ENCODE data around the gene PAN3.
"Not testable (repeated sequence)": the region's sequence is repeated elsewhere in the genome, so short reads cannot be mapped to it uniquely, and the experiment has no call there.

PAN3 gene

DNA sequence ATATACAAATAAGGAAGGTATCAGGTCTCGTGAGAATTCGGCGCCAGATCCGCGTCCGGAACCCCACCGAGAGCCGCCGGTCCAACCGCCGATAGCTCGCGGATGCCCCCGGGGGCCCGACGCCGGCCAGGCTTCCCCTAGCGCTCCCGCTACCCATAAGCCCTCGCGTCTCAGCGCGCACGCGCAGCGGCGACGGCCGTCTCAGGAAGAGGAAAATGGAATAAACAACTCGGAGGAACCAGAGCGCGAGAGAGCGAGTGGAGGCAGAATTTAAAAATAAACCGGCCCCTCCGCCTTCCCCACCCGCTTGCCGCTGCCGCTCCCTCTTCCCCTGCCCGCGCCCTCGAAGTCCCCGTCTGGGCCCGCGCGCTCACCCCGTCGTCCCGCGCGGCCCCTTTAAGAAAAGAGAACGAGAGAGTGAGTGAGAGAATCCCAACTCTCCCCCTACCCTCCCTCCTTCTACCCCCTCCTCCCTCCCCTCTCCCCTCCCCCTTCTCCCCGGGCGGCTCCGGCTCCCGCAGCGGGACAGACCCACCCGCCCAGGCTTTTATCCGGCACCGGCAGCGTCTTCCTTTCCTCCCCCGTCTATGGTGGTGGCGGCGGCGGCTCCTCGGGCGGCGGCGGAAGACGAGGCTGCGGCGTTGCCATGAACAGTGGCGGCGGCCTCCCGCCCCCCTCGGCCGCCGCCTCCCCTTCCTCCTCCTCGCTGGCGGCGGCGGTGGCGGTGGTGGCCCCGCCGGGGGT is at the start of gene PAN3:
Gene PAN3 (plus strand): TSS at position 534 of the 744 bp plus-strand sequence. CDS start 113 bp downstream, at position 647.
- DNase-seq, result peak; percentile 47

- no peak for DNase-seq
Measured at GRCh38 chr13:28089065-28089464, 49.3 kb upstream of the PAN3 start.

DNA sequence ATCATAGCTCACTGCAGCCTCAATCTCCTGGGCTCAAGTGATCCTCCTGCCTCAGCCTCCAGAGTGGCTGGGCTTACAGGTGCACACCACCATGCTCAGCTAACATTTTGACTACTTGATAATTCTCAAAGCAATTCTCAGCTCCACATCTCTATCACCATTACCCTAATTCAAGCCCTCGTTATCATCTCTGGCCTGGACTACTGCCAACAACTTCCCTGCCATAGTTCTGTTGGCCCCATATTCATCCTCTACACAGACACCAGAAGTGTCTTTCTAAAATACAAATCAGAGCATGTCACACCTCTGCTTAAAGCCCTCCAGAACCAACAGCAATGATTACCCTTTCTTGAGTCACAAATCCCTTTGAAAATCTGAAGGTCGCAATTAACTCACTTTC is 45.9 kb upstream of the PAN3 start:
- DNase-seq, result no peak

DNA sequence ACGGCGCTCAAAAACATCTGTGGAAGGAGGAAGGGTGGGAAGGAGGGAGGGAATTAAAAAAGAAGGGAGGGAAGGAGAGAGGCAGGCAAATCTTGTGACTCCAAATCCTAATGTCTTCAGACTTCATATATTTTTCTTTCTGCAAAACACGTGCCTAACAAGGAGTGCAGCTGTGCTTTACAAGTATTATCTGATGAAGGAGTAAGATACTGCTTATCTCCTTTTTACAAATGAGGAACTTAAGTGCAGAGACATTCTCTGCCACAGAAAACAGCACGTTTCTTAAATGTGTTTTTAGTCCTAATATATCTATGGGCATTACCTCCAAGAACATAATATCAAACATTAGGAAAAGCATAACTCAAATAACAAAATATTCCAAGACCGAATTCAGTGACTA is 44.5 kb upstream of the PAN3 start:
- no peak for DNase-seq

GRCh38 chr13:28094306-28094705 is 44.0 kb upstream of the PAN3 start:
- DNase-seq, result no peak

GRCh38 chr13:28097503-28097902 is 40.8 kb upstream of the PAN3 start:
- no peak for DNase-seq

DNA sequence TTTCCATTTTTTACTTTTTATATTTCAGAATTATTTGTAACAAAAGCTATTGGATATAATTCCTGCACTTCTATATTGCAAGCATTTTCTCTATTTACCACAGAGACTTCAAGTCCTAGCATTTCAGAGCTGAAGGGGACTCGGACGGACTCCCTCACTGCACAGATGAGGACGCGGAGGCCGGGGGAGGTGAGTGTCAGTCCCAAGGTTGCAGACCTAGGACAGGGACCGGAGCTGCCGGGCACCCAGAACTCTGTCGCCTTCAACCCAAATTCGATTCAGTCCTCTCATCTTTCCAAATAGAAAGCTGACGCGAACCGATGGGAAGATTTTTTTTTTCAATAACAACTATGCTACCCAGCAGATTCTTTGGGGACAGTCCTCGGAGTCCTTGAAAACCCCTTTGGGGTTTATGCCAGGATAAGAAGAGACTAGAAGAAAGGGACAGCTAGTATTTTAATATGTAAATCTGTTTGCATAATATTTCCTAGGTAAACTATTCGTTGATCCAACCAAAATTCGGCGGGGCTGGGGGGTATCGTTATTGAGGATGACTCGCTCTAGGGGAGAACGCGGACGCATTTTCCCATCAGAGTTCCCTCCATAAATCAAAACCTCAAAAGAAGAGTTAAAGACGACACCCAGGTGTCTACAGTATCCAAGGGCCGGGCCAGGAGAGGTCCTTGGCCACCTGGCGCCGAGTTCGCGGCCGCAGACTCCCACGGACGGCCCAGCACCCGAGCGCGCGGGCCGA is 38.8 kb upstream of the PAN3 start:
- no peak for DNase-seq

DNA sequence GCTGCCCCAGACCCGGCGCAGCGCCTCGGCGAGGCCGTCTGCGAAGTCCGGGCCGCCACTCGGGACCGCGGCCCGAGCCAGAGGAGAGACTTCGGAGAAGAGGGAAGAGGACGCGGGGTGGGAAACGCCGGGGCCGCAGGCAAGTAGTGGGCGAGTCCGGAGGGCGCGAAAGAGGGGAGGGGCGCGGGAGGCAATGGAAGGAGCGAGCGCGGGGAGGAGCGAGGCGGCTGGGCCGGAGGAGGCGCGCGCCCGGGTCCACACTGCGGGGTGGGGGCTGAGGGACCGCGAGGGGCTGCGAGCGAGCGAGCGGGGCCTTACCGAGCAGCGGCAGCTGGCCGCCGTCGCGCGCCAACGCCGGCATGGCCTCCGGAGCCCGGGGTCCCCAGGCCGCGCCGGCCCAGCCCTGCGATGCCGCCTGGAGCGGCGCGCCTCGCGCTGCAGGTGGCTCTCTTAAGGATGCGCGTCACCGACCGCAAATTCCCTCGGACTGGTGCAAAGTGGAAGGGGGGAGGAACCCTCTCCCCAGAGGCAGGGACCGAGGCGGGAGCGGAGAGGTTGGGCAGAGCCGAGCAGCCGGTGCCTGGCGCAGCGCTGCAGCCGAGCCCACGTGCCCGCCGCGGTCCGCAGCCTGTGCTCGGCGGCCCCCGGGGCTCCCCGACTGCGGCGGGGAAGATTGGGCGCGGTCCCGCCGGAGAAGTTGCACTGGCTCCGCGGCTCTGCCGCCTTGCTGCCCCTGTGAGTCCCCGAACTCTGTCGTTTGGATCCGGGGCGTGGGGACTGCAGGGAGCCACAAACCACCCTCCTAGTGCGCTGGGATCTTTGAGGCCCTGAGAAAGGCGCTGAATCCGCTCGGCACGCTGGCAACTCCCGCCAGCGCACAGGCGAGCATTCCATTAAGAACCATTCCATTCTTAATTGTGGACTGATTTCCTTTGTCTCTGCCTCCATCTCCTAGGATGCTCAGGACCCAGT is 37.9 kb upstream of the PAN3 start, which contains the start of gene FLT3:
Gene FLT3 (minus strand): TSS at position 427 of the 972 bp plus-strand sequence. CDS start 66 bp downstream, at position 361.
- peak; percentile 3 for DNase-seq

DNA sequence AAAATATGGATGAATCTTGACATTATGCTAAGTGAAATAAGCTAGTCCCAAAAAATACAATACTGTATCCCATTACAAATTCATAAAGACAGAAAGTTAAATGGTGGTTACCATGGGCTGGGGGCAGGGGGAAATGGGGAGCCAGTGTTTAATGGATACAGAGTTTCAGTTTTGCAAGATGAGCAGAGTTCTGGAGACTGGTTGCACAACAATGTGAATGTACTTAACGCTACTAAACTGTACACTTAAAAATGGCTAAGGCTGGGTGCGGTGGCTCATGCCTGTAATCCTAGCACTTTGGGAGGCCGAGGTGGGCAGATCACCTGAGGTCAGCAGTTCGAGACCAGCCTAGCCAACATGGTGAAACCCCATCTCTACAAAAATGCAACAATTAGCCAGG is 36.5 kb upstream of the PAN3 start:
- DNase-seq, result not testable (repeated sequence)

- no peak for DNase-seq
Measured at GRCh38 chr13:28106976-28107375, 31.4 kb upstream of the PAN3 start.

GRCh38 chr13:28110414-28110813 is 27.9 kb upstream of the PAN3 start:
- DNase-seq, result no peak

- no peak for DNase-seq
Measured at GRCh38 chr13:28116736-28117135, 21.6 kb upstream of the PAN3 start.

DNA sequence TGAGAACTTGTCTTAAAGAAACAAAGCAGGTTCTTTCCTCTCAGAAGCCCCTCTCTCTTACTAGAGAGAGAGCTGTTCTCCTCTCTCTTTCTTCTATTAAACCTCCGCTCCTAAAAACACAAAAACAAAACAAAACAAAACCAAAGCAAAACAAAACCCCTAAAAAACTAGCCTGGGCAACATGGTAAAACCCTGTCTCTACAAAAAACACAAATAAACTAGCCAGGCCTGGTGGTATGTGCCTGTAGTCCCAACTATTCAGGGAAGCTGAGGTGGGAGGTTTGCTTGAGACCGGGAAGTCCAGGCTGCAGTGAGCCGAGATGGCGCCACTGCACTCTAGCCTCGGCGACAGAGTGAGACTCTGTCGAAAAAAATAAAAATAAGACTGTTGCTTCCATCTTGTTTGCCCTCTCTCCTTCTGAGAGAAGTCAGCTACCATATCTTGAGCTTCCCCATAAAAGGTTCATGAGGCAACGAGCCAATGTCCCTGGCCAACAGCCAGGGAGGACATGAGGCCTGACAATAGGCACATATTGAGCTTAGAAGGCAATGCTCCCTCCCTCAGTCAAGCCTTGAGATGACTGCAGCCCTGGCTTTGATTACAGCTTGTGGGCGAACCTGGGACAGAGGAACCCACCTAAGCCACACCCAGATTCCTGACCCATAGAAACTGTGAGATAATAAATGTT is 20.5 kb upstream of the PAN3 start:
- DNase-seq, result no peak

DNA sequence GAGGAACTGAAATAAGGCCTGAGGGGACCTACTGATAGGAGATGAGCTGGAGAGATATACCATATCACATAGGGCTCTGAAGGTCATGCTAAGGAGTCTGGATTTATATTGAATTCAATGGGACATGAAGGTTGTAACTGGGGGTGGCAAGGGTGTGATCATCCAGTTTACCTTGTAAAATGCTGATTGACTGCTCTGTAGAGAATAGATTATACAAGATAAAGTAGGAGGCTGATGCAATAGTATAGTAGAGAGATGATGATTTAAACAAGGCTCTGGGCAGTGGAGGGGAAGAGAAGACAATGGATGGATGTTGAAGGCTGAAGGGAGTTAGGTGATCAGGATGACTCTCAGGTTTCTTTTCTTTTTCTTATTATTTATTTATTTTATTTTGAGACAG is 18.0 kb upstream of the PAN3 start:
- DNase-seq, result no peak

DNA sequence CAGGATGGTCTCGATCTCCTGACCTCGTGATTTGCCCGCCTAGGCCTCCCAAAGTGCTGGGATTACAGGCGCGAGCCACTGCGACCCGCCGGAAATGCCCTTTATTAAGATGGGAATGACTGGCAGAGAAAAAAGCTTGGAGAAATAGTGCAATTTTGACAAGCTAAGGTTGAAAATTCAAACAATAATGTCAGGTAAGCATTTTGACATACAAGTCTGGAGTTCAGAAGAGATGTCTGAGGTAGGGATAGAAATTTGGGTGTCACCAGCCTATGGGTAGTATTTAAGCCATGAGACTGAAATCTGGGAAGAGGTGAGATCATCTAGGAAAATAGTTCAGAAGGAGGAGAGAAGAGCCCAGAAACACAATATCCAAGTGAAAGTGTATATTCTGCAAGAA is 17.1 kb upstream of the PAN3 start:
- DNase-seq, result no peak

DNA sequence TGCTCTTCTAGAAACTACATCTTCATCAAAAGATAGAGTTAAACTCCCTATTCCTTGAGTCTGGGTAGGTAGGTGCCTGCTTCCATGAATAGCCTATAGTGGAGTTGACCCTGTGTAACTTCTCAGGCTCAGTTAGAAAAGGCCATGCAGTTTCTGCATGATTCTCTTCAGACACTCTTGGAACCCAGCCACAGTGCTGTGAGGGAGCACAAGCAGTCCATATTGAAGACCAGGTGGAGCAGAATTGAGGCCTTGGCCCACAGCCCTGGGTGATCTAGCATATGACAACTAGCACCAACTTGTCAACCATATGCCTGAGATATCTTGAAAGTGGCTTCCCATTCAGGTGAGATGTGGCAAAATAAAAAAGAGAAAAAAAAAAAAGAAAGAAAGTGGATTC is 10.3 kb upstream of the PAN3 start:
- peak; percentile 68 for DNase-seq

GRCh38 chr13:28128926-28129325 is 9.4 kb upstream of the PAN3 start:
- no peak for DNase-seq

- DNase-seq, result no peak
Measured at GRCh38 chr13:28129911-28130693, 8.2 kb upstream of the PAN3 start.

DNA sequence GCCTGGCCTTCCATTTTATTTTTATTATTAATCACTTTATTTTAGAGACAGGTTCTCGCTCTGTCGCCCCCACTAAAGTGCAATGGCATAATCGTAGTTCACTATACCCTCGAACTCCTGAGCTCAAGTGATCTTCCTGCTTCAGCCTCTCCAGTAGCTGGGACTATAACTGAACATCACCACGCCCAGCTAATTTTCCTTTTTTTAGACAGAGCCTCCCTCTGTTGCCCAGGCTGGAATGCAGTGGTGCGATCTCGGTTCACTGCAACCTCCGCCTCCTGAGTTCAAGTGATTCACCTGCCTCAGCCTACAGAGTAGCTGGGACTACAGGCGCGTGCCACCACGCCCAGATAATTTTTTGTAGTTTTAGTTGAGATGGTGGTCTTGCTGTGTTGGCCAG is 6.7 kb upstream of the PAN3 start:
- DNase-seq, result no peak

DNA sequence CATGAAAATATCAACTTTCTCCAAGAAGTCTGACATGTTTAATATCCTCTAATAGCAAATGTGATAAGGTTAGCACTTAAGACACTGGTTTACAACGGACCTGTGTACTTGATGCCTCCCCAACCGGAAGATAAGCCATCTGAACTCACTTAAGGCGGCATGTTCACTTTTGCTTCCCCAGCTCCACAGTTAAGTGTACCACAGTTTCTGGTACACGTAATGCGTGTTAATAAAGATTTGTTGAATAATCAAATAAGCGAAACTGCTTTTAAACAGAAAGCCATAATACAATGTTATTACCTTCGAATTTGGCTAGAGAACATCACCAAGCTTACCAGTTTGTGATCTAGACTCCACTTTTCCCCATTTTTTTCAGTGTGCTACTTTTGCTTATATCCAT is 1.4 kb upstream of the PAN3 start:
- DNase-seq, result no peak

DNA sequence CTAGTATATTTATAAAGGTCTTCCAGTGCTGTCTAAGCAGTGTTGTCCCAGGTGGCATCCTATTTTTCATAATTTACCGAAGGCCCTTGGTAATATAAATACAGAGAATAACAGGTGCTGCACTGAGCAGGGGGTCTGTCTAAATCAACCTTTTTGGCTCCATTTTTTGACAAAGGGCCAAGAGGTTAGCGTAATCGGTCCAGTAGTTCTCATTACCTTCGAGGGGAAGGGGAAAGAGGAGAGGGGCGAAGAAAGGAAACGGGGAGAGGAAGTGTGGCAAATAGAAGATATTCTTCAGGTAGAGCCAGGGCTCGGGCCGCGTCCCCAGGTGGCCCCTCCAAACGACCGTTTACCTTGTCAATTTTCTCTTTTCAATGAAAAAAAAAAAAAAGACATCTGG is 749 bp upstream of the PAN3 start:
- peak; percentile 2 for DNase-seq
